HEK293 (cell line): Measurements from ENCODE around the gene ANKRD6.

Source experiments
- GFI1B ChIP-seq: fragments of 450-650 bp; formaldehyde crosslinking; IDR thresholded peaks from 2 replicates; pipeline ENCODE4 v1.5.1; 2016; ENCODE audit warnings: missing biosample characterization, missing genetic modification characterization
- KLF1 ChIP-seq: fragments of 450-650 bp; formaldehyde crosslinking; IDR thresholded peaks from 2 replicates; pipeline ENCODE4 v1.5.1; 2016; ENCODE audit warnings: missing biosample characterization, missing genetic modification characterization
- MEIS1 ChIP-seq: sonication (generic); formaldehyde crosslinking; IDR thresholded peaks from 2 replicates; pipeline ENCODE4 v1.8.1; 2022; ENCODE audit warnings: missing genetic modification reagents, mild to moderate bottlenecking, borderline replicate concordance
- SP3 ChIP-seq: fragments of 450-650 bp; formaldehyde crosslinking; IDR thresholded peaks from 2 replicates; pipeline ENCODE4 v1.5.1; 2016; ENCODE audit warnings: missing biosample characterization, missing genetic modification characterization
- ZBTB1 ChIP-seq: fragments of 450-650 bp; formaldehyde crosslinking; IDR thresholded peaks from 2 replicates; pipeline ENCODE4 v1.5.1; 2016; ENCODE audit warnings: missing biosample characterization, missing genetic modification characterization
- ZBTB48 ChIP-seq: fragments of 450-650 bp; formaldehyde crosslinking; IDR thresholded peaks from 2 replicates; pipeline ENCODE4 v1.5.1; 2016; ENCODE audit warnings: missing biosample characterization, missing genetic modification characterization
- ZFHX2 ChIP-seq: fragments of 450-650 bp; formaldehyde crosslinking; conservative IDR thresholded peaks from 2 replicates; pipeline ENCODE4 v1.5.1; 2016; ENCODE audit warnings: missing biosample characterization, missing genetic modification characterization
- ZNF146 ChIP-seq: fragments of 450-650 bp; formaldehyde crosslinking; IDR thresholded peaks from 2 replicates; pipeline ENCODE4 v1.5.1; 2016; ENCODE audit warnings: missing biosample characterization, missing genetic modification characterization
- ZNF16 ChIP-seq: fragments of 450-650 bp; formaldehyde crosslinking; IDR thresholded peaks from 2 replicates; pipeline ENCODE4 v1.5.1; 2016; ENCODE audit warnings: low read depth, missing biosample characterization, missing genetic modification characterization
- ZNF174 ChIP-seq: fragments of 450-650 bp; formaldehyde crosslinking; IDR thresholded peaks from 2 replicates; pipeline ENCODE4 v1.5.0; 2017; ENCODE audit warnings: missing biosample characterization, mild to moderate bottlenecking, missing genetic modification characterization
- ZNF18 ChIP-seq: fragments of 450-650 bp; formaldehyde crosslinking; IDR thresholded peaks from 2 replicates; pipeline ENCODE4 v1.5.1; 2016; ENCODE audit warnings: missing biosample characterization, missing genetic modification characterization
- ZNF19 ChIP-seq: fragments of 450-650 bp; formaldehyde crosslinking; IDR thresholded peaks from 2 replicates; pipeline ENCODE4; 2016; ENCODE audit warnings: missing biosample characterization, missing genetic modification characterization, low read depth
- ZNF221 ChIP-seq: fragments of 450-650 bp; formaldehyde crosslinking; IDR thresholded peaks from 2 replicates; pipeline ENCODE4 v1.5.1; 2017; ENCODE audit warnings: missing biosample characterization, missing genetic modification characterization, borderline replicate concordance
- ZNF433 ChIP-seq: fragments of 450-650 bp; formaldehyde crosslinking; IDR thresholded peaks from 2 replicates; pipeline ENCODE4 v1.5.1; 2016; ENCODE audit warnings: missing biosample characterization, missing genetic modification characterization, low read depth
- ZNF514 ChIP-seq: fragments of 450-650 bp; formaldehyde crosslinking; IDR thresholded peaks from 2 replicates; pipeline ENCODE4 v1.5.1; 2016; ENCODE audit warnings: missing biosample characterization, missing genetic modification characterization
- ZNF518A ChIP-seq: fragments of 450-650 bp; formaldehyde crosslinking; conservative IDR thresholded peaks from 2 replicates; pipeline ENCODE4 v1.5.1; 2016; ENCODE audit warnings: low read depth, missing biosample characterization, missing genetic modification characterization
- ZNF624 ChIP-seq: fragments of 450-650 bp; formaldehyde crosslinking; IDR thresholded peaks from 2 replicates; pipeline ENCODE4 v1.5.1; 2017; ENCODE audit warnings: missing biosample characterization, missing genetic modification characterization
- ZNF658 ChIP-seq: fragments of 450-650 bp; formaldehyde crosslinking; IDR thresholded peaks from 2 replicates; pipeline ENCODE4; 2016; ENCODE audit warnings: missing biosample characterization, missing genetic modification characterization
- ZNF660 ChIP-seq: fragments of 450-650 bp; IDR thresholded peaks from 2 replicates; pipeline ENCODE4 v1.5.1; 2018; ENCODE audit warnings: missing biosample characterization, mild to moderate bottlenecking, missing genetic modification characterization
- ZNF768 ChIP-seq: fragments of 450-650 bp; formaldehyde crosslinking; IDR thresholded peaks from 2 replicates; pipeline ENCODE4 v1.5.1; 2018; ENCODE audit warnings: missing biosample characterization, mild to moderate bottlenecking, missing genetic modification characterization
- ZSCAN5A ChIP-seq: fragments of 450-650 bp; formaldehyde crosslinking; IDR thresholded peaks from 2 replicates; pipeline ENCODE4 v1.5.1; 2016; ENCODE audit warnings: missing biosample characterization, missing genetic modification characterization
- TF ChIP-seq, protein P1 (sequence below): fragments of 450-650 bp; formaldehyde crosslinking; IDR thresholded peaks from 2 replicates; pipeline ENCODE4 v1.5.1; 2017; ENCODE audit warnings: missing biosample characterization, missing genetic modification characterization
- TF ChIP-seq, protein P2 (sequence below): fragments of 450-650 bp; formaldehyde crosslinking; conservative IDR thresholded peaks from 2 replicates; pipeline ENCODE4 v1.5.1; 2016; ENCODE audit warnings: low read depth, missing biosample characterization, missing genetic modification characterization
- TF ChIP-seq, protein P3 (sequence below): fragments of 450-650 bp; formaldehyde crosslinking; IDR thresholded peaks from 2 replicates; pipeline ENCODE4 v1.5.1; 2016; ENCODE audit warnings: missing biosample characterization, missing genetic modification characterization

ANKRD6 gene

DNA sequence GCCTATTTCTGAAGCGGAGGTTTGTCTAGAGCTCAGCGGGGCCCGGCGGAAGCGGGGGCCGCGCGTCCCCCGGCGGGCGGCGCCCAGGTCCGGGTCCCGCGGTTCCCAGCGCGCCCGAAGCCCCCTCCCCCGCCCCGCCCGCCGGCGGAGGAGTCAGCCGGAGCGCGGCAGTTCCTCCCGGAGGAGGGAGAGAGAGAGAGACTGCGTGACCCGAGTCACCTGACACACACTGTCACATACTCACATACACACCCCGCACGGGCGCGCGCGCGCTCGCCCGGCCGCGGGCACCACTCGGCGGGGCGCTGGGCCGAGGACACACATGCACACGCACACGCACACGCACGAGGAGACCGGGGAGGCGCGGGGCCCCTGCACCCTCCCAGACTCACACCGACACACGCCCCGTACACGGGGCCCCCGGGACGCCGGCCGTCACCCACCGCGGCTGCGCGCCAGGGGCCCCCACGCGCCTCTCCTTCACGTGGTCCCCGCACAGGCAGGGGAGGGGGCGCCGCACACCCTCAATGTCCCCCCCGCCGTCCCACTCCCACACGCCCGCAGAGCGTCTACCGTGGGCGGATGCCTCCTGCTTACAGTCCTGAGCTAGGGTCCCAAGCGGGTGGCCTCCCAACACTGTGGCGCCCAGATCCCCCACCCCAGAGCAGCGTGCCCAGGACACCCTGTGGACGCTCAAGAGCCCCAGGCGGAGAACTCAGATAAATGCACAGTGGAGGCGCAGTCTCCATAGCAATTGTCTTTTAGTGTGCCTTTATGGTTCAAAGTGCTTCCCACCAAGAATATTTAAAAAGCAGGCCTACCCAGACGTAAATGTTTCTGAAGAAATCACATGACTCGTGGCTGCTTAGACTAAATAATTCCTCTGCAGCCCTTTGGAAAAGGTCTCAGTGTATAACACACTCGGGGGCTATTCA is 20.6 kb upstream of the ANKRD6 start, which contains the start of gene RRAGD (continued):
- TF ChIP-seq ZBTB1 (tag by site-specific recombination) (no peak), ZNF19 (tag by site-specific recombination) (no peak), ZNF660 (peak; percentile 30; the same call in 1 of the 2 replicates), MEIS1 (no peak), ZNF146 (tag by site-specific recombination) (peak; percentile 25; the same call in 1 of the 2 replicates), ZNF18 (tag by site-specific recombination) (peak; percentile 61; the same call in 1 of the 2 replicates), ZNF518A (tag by site-specific recombination) (no peak), ZNF768 (no peak), ZNF658 (no peak), ZNF624 (tag by site-specific recombination) (no peak), ZNF221 (tag by site-specific recombination) (no peak; the same call in 1 of the 2 replicates), SP3 (tag by site-specific recombination) (no peak; the same call in 1 of the 2 replicates), GFI1B (tag by site-specific recombination) (no peak), ZNF174 (tag by site-specific recombination) (no peak), ZSCAN5A (tag by site-specific recombination) (peak; percentile 58; the same call in 1 of the 2 replicates), ZFHX2 (peak; percentile 98), ZBTB48 (tag by site-specific recombination) (peak; percentile 79), ZNF16 (tag by site-specific recombination) (no peak), ZNF433 (tag by site-specific recombination) (no peak), ZNF514 (no peak), KLF1 (0 out of 2 replicates have a peak, but pooled peaks have one; percentile 29)
- TF ChIP-seq, protein P1, sequence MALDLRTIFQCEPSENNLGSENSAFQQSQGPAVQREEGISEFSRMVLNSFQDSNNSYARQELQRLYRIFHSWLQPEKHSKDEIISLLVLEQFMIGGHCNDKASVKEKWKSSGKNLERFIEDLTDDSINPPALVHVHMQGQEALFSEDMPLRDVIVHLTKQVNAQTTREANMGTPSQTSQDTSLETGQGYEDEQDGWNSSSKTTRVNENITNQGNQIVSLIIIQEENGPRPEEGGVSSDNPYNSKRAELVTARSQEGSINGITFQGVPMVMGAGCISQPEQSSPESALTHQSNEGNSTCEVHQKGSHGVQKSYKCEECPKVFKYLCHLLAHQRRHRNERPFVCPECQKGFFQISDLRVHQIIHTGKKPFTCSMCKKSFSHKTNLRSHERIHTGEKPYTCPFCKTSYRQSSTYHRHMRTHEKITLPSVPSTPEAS (tag by site-specific recombination), result peak; percentile 59
- TF ChIP-seq, protein P2, sequence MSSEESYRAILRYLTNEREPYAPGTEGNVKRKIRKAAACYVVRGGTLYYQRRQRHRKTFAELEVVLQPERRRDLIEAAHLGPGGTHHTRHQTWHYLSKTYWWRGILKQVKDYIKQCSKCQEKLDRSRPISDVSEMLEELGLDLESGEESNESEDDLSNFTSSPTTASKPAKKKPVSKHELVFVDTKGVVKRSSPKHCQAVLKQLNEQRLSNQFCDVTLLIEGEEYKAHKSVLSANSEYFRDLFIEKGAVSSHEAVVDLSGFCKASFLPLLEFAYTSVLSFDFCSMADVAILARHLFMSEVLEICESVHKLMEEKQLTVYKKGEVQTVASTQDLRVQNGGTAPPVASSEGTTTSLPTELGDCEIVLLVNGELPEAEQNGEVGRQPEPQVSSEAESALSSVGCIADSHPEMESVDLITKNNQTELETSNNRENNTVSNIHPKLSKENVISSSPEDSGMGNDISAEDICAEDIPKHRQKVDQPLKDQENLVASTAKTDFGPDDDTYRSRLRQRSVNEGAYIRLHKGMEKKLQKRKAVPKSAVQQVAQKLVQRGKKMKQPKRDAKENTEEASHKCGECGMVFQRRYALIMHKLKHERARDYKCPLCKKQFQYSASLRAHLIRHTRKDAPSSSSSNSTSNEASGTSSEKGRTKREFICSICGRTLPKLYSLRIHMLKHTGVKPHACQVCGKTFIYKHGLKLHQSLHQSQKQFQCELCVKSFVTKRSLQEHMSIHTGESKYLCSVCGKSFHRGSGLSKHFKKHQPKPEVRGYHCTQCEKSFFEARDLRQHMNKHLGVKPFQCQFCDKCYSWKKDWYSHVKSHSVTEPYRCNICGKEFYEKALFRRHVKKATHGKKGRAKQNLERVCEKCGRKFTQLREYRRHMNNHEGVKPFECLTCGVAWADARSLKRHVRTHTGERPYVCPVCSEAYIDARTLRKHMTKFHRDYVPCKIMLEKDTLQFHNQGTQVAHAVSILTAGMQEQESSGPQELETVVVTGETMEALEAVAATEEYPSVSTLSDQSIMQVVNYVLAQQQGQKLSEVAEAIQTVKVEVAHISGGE, result no peak
- TF ChIP-seq, protein P3, sequence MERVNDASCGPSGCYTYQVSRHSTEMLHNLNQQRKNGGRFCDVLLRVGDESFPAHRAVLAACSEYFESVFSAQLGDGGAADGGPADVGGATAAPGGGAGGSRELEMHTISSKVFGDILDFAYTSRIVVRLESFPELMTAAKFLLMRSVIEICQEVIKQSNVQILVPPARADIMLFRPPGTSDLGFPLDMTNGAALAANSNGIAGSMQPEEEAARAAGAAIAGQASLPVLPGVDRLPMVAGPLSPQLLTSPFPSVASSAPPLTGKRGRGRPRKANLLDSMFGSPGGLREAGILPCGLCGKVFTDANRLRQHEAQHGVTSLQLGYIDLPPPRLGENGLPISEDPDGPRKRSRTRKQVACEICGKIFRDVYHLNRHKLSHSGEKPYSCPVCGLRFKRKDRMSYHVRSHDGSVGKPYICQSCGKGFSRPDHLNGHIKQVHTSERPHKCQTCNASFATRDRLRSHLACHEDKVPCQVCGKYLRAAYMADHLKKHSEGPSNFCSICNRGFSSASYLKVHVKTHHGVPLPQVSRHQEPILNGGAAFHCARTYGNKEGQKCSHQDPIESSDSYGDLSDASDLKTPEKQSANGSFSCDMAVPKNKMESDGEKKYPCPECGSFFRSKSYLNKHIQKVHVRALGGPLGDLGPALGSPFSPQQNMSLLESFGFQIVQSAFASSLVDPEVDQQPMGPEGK, result peak; percentile 98
